Measurements from ENCODE around the gene RPP30.
"Not testable (repeated sequence)": the region's sequence is repeated elsewhere in the genome, so short reads cannot be mapped to it uniquely, and the experiment has no call there.

Gene RPP30

GRCh38 chr10:90871279-90871765, 452 bp upstream of the RPP30 start:
- peak; percentile 23 for DNase-seq (ENCODE audit: extremely low read depth, insufficient read length)
- Histone ChIP-seq H3K36me3 (ENCODE audit: control insufficient read depth, insufficient read depth, low read length) (no peaks in the 10 kb centered on the region), H3K27me3 (replicated peaks; ENCODE audit: control insufficient read depth, insufficient read depth, low read length) (no peaks in the 10 kb centered on the region), H3K4me3 (replicated peaks; ENCODE audit: low read depth, low read length) (peak overlapping the region; percentile 95)
- TF ChIP-seq CTCF (IDR thresholded peaks at IDR 0.05; ENCODE audit: insufficient read depth, low read length, poor library complexity, severe bottlenecking): peak; percentile 51

- Histone ChIP-seq H3K4me3 (replicated peaks; ENCODE audit: low read depth, low read length) (peak overlapping the region; percentile 95), H3K36me3 (ENCODE audit: control insufficient read depth, insufficient read depth, low read length) (peaks cover 3% of the 10 kb centered on the region; the same call in 1 of the 2 replicates), H3K27me3 (replicated peaks; ENCODE audit: control insufficient read depth, insufficient read depth, low read length) (no peaks in the 10 kb centered on the region)
- no peak for TF ChIP-seq CTCF (IDR thresholded peaks at IDR 0.05; ENCODE audit: insufficient read depth, low read length, poor library complexity, severe bottlenecking)
- DNase-seq (ENCODE audit: extremely low read depth, insufficient read length): peak; percentile 13
Measured at GRCh38 chr10:90872648-90873020, 860 bp downstream of the RPP30 start.

- H3K4me3 ChIP-seq (replicated peaks; ENCODE audit: low read depth, low read length): no peak overlapping the region
- peaks cover 3% of the 10 kb centered on the region; the same call in 1 of the 2 replicates for H3K36me3 ChIP-seq (ENCODE audit: control insufficient read depth, insufficient read depth, low read length)
- DNase-seq (ENCODE audit: extremely low read depth, insufficient read length): no peak
- TF ChIP-seq CTCF (IDR thresholded peaks at IDR 0.05; ENCODE audit: insufficient read depth, low read length, poor library complexity, severe bottlenecking): no peak
- H3K27me3 ChIP-seq (replicated peaks; ENCODE audit: control insufficient read depth, insufficient read depth, low read length): no peaks in the 10 kb centered on the region
Measured at GRCh38 chr10:90879062-90879461, 7.3 kb downstream of the RPP30 start.

- not testable (repeated sequence) for H3K27me3 ChIP-seq (replicated peaks; ENCODE audit: control insufficient read depth, insufficient read depth, low read length); DNase-seq (ENCODE audit: extremely low read depth, insufficient read length); H3K4me3 ChIP-seq (replicated peaks; ENCODE audit: low read depth, low read length); H3K36me3 ChIP-seq (ENCODE audit: control insufficient read depth, insufficient read depth, low read length)
- peak; percentile 48 for TF ChIP-seq CTCF (IDR thresholded peaks at IDR 0.05; ENCODE audit: insufficient read depth, low read length, poor library complexity, severe bottlenecking)
Measured at GRCh38 chr10:90880059-90880719, 8.4 kb downstream of the RPP30 start.

GRCh38 chr10:90884431-90884830, 12.7 kb downstream of the RPP30 start:
- H3K4me3 ChIP-seq (replicated peaks; ENCODE audit: low read depth, low read length): no peak overlapping the region
- DNase-seq (ENCODE audit: extremely low read depth, insufficient read length): no peak
- no peak for TF ChIP-seq CTCF (IDR thresholded peaks at IDR 0.05; ENCODE audit: insufficient read depth, low read length, poor library complexity, severe bottlenecking)
- no peaks in the 10 kb centered on the region for H3K27me3 ChIP-seq (replicated peaks; ENCODE audit: control insufficient read depth, insufficient read depth, low read length)
- no peaks in the 10 kb centered on the region; the same call in none of the 2 replicates for H3K36me3 ChIP-seq (ENCODE audit: control insufficient read depth, insufficient read depth, low read length)
